ENCODE measurements around the gene ROR2.

ROR2 gene

DNA sequence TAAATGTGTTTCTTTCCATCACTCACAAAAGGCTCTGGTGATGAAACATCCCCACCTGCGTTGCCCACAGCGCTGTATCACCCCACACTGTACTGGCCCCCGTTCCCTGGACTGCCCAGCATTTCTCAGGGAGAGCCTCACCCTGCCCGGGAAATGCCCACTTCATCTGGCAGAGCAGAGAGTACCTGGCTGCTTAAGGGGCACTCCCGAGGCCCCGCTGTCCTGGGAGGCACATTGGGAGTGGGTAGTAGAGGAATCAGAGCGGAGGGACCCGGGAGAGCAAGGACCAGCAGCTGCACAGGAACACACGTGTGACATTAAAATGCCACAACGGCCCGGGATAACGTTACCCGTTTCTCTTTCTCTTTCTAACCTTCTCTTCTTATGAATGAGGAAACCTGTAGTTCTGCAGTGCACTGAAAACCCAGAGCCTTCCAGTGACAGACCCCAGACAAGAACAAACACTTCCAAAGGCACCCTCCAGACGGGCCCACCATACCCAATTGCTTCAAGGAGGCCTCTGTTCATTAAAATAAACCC lies 110.0 kb downstream of the ROR2 start:
- H3K9me2 ChIP-seq (replicated peaks; ENCODE audit: insufficient read depth, low read length): no peaks in the 10 kb centered on the region
- H3K4me3 ChIP-seq (ENCODE audit: insufficient read depth, low read length, poor library complexity, severe bottlenecking): no peak overlapping the region
- no peaks in the 10 kb centered on the region for H3K9me3 ChIP-seq (ENCODE audit: insufficient read depth, low read length)
- H3K79me2 ChIP-seq (ENCODE audit: insufficient read depth, low read length): no peaks in the 10 kb centered on the region
- no peak overlapping the region for H2AFZ ChIP-seq (ENCODE audit: low read depth, low read length, severe bottlenecking)
- H4K20me1 ChIP-seq (ENCODE audit: low read depth, low read length): no peaks in the 10 kb centered on the region
- H3K9ac ChIP-seq (ENCODE audit: low read length): no peak overlapping the region
- no peaks in the 10 kb centered on the region for H3K27me3 ChIP-seq (ENCODE audit: low read length)
- H3K27ac ChIP-seq (ENCODE audit: low read depth, low read length): no peak overlapping the region
- no peak overlapping the region for H3K4me2 ChIP-seq (ENCODE audit: low read depth, low read length, poor library complexity, severe bottlenecking)
- TF ChIP-seq, protein P1, sequence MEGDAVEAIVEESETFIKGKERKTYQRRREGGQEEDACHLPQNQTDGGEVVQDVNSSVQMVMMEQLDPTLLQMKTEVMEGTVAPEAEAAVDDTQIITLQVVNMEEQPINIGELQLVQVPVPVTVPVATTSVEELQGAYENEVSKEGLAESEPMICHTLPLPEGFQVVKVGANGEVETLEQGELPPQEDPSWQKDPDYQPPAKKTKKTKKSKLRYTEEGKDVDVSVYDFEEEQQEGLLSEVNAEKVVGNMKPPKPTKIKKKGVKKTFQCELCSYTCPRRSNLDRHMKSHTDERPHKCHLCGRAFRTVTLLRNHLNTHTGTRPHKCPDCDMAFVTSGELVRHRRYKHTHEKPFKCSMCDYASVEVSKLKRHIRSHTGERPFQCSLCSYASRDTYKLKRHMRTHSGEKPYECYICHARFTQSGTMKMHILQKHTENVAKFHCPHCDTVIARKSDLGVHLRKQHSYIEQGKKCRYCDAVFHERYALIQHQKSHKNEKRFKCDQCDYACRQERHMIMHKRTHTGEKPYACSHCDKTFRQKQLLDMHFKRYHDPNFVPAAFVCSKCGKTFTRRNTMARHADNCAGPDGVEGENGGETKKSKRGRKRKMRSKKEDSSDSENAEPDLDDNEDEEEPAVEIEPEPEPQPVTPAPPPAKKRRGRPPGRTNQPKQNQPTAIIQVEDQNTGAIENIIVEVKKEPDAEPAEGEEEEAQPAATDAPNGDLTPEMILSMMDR (IDR thresholded peaks at IDR 0.05; ENCODE audit: insufficient read depth, low read length, poor library complexity, severe bottlenecking): no peak
- no peak for TF ChIP-seq EZH2phosphoT487 (conservative IDR thresholded peaks at IDR 0.05; ENCODE audit: low read length)
- H3K36me3 ChIP-seq (ENCODE audit: low read length): no peaks in the 10 kb centered on the region
- H3F3A ChIP-seq (ENCODE audit: insufficient read depth): no peaks in the 10 kb centered on the region

DNA sequence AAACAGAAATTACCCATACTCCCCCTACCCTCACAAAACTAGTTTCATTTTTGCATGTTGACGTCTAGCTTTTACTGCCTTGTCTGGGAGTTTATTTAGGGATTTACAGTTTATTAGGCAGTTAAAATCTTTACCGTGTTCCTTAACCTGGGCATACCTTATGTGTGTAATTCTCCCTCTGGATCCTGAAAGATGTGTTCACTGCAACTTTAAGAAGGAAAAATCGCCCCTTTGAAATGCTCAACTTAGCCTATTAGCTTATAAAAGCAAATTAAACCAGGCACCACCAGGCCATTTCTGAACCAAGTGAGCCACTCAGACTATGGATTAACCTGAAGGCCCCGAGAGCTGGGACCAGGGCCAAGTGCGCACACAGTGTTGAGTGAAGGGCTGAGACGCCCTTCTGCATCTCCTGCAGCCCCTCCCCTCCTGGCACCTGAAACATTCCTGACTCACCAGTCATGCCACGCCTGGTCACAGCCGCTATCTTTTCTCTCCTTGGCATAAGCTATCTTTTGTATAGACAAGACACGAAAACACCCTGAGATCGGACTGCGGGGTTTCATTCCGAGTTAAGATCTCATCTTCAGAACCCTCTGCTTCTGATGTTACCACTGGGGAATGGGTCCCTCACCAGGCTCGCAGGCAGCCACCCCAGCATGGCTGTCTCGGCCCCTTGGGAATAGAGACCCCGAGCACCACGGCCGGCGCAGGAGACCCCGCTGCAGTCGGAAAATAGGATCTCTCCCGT lies 111.9 kb downstream of the ROR2 start:
- Histone ChIP-seq H4K20me1 (ENCODE audit: low read depth, low read length) (no peaks in the 10 kb centered on the region), H3K27ac (ENCODE audit: low read depth, low read length) (no peak overlapping the region), H3K79me2 (ENCODE audit: insufficient read depth, low read length) (no peaks in the 10 kb centered on the region), H3K4me2 (ENCODE audit: low read depth, low read length, poor library complexity, severe bottlenecking) (no peak overlapping the region), H3K9me3 (ENCODE audit: insufficient read depth, low read length) (no peaks in the 10 kb centered on the region), H2AFZ (ENCODE audit: low read depth, low read length, severe bottlenecking) (no peak overlapping the region), H3K4me3 (ENCODE audit: insufficient read depth, low read length, poor library complexity, severe bottlenecking) (no peak overlapping the region), H3K9me2 (replicated peaks; ENCODE audit: insufficient read depth, low read length) (no peaks in the 10 kb centered on the region), H3K27me3 (ENCODE audit: low read length) (no peaks in the 10 kb centered on the region), H3F3A (ENCODE audit: insufficient read depth) (no peaks in the 10 kb centered on the region), H3K9ac (ENCODE audit: low read length) (no peak overlapping the region), H3K36me3 (ENCODE audit: low read length) (no peaks in the 10 kb centered on the region)
- no peak for TF ChIP-seq EZH2phosphoT487 (conservative IDR thresholded peaks at IDR 0.05; ENCODE audit: low read length)
- TF ChIP-seq, protein P1 (IDR thresholded peaks at IDR 0.05; ENCODE audit: insufficient read depth, low read length, poor library complexity, severe bottlenecking): no peak

DNA sequence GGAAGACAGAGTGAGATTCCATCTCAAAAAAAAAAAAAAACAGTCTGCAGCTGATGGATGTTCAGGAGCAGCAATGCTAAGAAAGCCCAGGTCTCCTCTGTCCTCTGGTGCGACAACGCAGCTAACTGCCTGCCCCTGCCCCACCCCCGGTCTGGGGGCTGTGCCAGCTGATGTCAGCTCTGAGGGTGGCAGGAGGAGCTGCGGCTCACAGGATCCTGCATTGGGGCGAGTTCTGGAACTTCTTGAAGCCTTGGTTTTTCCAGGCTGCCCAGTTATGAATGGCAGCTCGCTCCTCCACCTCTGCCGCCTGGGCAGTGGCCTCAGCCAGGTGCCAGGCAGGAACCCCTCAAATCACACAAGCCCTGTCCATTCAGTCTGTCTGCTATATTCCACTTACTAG lies 113.5 kb downstream of the ROR2 start:
- no peaks in the 10 kb centered on the region for H3K9me3 ChIP-seq (ENCODE audit: insufficient read depth, low read length)
- H4K20me1 ChIP-seq (ENCODE audit: low read depth, low read length): no peaks in the 10 kb centered on the region
- H3K36me3 ChIP-seq (ENCODE audit: low read length): no peaks in the 10 kb centered on the region
- H3K4me3 ChIP-seq (ENCODE audit: insufficient read depth, low read length, poor library complexity, severe bottlenecking): no peak overlapping the region
- TF ChIP-seq, protein P1 (IDR thresholded peaks at IDR 0.05; ENCODE audit: insufficient read depth, low read length, poor library complexity, severe bottlenecking): no peak
- no peak for TF ChIP-seq EZH2phosphoT487 (conservative IDR thresholded peaks at IDR 0.05; ENCODE audit: low read length)
- no peaks in the 10 kb centered on the region for H3F3A ChIP-seq (ENCODE audit: insufficient read depth)
- no peaks in the 10 kb centered on the region for H3K27me3 ChIP-seq (ENCODE audit: low read length)
- no peak overlapping the region for H3K27ac ChIP-seq (ENCODE audit: low read depth, low read length)
- H3K4me2 ChIP-seq (ENCODE audit: low read depth, low read length, poor library complexity, severe bottlenecking): no peak overlapping the region
- no peak overlapping the region for H2AFZ ChIP-seq (ENCODE audit: low read depth, low read length, severe bottlenecking)
- H3K79me2 ChIP-seq (ENCODE audit: insufficient read depth, low read length): no peaks in the 10 kb centered on the region
- H3K9me2 ChIP-seq (replicated peaks; ENCODE audit: insufficient read depth, low read length): no peaks in the 10 kb centered on the region
- no peak overlapping the region for H3K9ac ChIP-seq (ENCODE audit: low read length)
